ENCODE data around the gene CCSAP.

Gene CCSAP

GRCh38 chr1:229342656-229343569, at the start of gene CCSAP:
Gene CCSAP (minus strand): TSS chr1:229343047. CDS start chr1:229342465, 582 bp downstream.
- Histone ChIP-seq H3K4me1 (ENCODE audit: control insufficient read depth in 5 of 5, insufficient read depth in 5 of 5, low read length in 5 of 5) (peaks cover 0 to 22% (median 21%) of the 10 kb centered on the region in 5 donors), H3K9me3 (ENCODE audit: control insufficient read depth in 5 of 5, low read length in 5 of 5) (no peaks in the 10 kb centered on the region), H3K9ac (ENCODE audit: low read length in 5 of 5) (peak within 1 kb of the TSS in 4 of 5 donors; percentile 62 to 74 (median 66)), H3K27ac (ENCODE audit: low read depth, low read length) (peak within 1 kb of the TSS; percentile 37), H3K4me3 (ENCODE audit: low read depth in 1 of 5, low read length in 5 of 5) (peak within 1 kb of the TSS; percentile 77 to 92 (median 82)), H3K36me3 (ENCODE audit: control insufficient read depth in 5 of 5, insufficient read depth in 5 of 5, low read length in 5 of 5) (no peaks in the 10 kb centered on the region), H3K27me3 (ENCODE audit: control insufficient read depth in 5 of 5, insufficient read depth in 4 of 5, low read length in 5 of 5) (peaks cover 3 to 8% (median 3%) of the 10 kb centered on the region in 5 donors)

GRCh38 chr1:229390130-229390529, 47.3 kb upstream of the CCSAP start:
- Histone ChIP-seq H3K4me1 (ENCODE audit: control insufficient read depth in 5 of 5, insufficient read depth in 5 of 5, low read length in 5 of 5) (no peaks in the 10 kb centered on the region), H3K9me3 (ENCODE audit: control insufficient read depth in 5 of 5, low read length in 5 of 5) (peaks cover 0 to 9% (median 3%) of the 10 kb centered on the region in 5 donors), H3K27ac (ENCODE audit: low read depth, low read length) (no peak overlapping the region), H3K27me3 (ENCODE audit: control insufficient read depth in 5 of 5, insufficient read depth in 4 of 5, low read length in 5 of 5) (peaks cover 0 to 16% (median 8%) of the 10 kb centered on the region in 5 donors), H3K4me3 (ENCODE audit: low read depth in 1 of 5, low read length in 5 of 5) (no peak overlapping the region), H3K36me3 (ENCODE audit: control insufficient read depth in 5 of 5, insufficient read depth in 5 of 5, low read length in 5 of 5) (no peaks in the 10 kb centered on the region), H3K9ac (ENCODE audit: low read length in 5 of 5) (no peak overlapping the region)

- Histone ChIP-seq H3K9me3 (ENCODE audit: control insufficient read depth in 5 of 5, low read length in 5 of 5) (peaks cover 0 to 9% (median 3%) of the 10 kb centered on the region in 5 donors), H3K36me3 (ENCODE audit: control insufficient read depth in 5 of 5, insufficient read depth in 5 of 5, low read length in 5 of 5) (no peaks in the 10 kb centered on the region), H3K27ac (ENCODE audit: low read depth, low read length) (no peak overlapping the region), H3K4me3 (ENCODE audit: low read depth in 1 of 5, low read length in 5 of 5) (no peak overlapping the region), H3K27me3 (ENCODE audit: control insufficient read depth in 5 of 5, insufficient read depth in 4 of 5, low read length in 5 of 5) (peaks cover 0 to 20% (median 8%) of the 10 kb centered on the region in 5 donors), H3K4me1 (ENCODE audit: control insufficient read depth in 5 of 5, insufficient read depth in 5 of 5, low read length in 5 of 5) (no peaks in the 10 kb centered on the region), H3K9ac (ENCODE audit: low read length in 5 of 5) (no peak overlapping the region)
Measured at GRCh38 chr1:229388897-229389580, 46.2 kb upstream of the CCSAP start.

- Histone ChIP-seq H3K27me3 (ENCODE audit: control insufficient read depth in 5 of 5, insufficient read depth in 4 of 5, low read length in 5 of 5) (peaks cover 2 to 10% (median 8%) of the 10 kb centered on the region in 5 donors), H3K4me3 (ENCODE audit: low read depth in 1 of 5, low read length in 5 of 5) (no peak overlapping the region), H3K36me3 (ENCODE audit: control insufficient read depth in 5 of 5, insufficient read depth in 5 of 5, low read length in 5 of 5) (no peaks in the 10 kb centered on the region), H3K9me3 (ENCODE audit: control insufficient read depth in 5 of 5, low read length in 5 of 5) (peaks cover 0 to 9% (median 3%) of the 10 kb centered on the region in 5 donors), H3K27ac (ENCODE audit: low read depth, low read length) (no peak overlapping the region), H3K4me1 (ENCODE audit: control insufficient read depth in 5 of 5, insufficient read depth in 5 of 5, low read length in 5 of 5) (no peaks in the 10 kb centered on the region), H3K9ac (ENCODE audit: low read length in 5 of 5) (no peak overlapping the region)
Measured at GRCh38 chr1:229385853-229386456, 43.1 kb upstream of the CCSAP start.

- Histone ChIP-seq H3K4me3 (ENCODE audit: low read depth in 1 of 5, low read length in 5 of 5) (no peak overlapping the region), H3K9me3 (ENCODE audit: control insufficient read depth in 5 of 5, low read length in 5 of 5) (no peaks in the 10 kb centered on the region), H3K4me1 (ENCODE audit: control insufficient read depth in 5 of 5, insufficient read depth in 5 of 5, low read length in 5 of 5) (no peaks in the 10 kb centered on the region), H3K27me3 (ENCODE audit: control insufficient read depth in 5 of 5, insufficient read depth in 4 of 5, low read length in 5 of 5) (peaks cover 0 to 13% (median 10%) of the 10 kb centered on the region in 5 donors), H3K9ac (ENCODE audit: low read length in 5 of 5) (no peak overlapping the region), H3K27ac (ENCODE audit: low read depth, low read length) (no peak overlapping the region), H3K36me3 (ENCODE audit: control insufficient read depth in 5 of 5, insufficient read depth in 5 of 5, low read length in 5 of 5) (no peaks in the 10 kb centered on the region)
Measured at GRCh38 chr1:229384822-229385221, 42.0 kb upstream of the CCSAP start.

- no peaks in the 10 kb centered on the region for H3K4me1 ChIP-seq (ENCODE audit: control insufficient read depth in 5 of 5, insufficient read depth in 5 of 5, low read length in 5 of 5)
- no peak overlapping the region for H3K4me3 ChIP-seq (ENCODE audit: low read depth in 1 of 5, low read length in 5 of 5)
- H3K36me3 ChIP-seq (ENCODE audit: control insufficient read depth in 5 of 5, insufficient read depth in 5 of 5, low read length in 5 of 5), result no peaks in the 10 kb centered on the region
- H3K27ac ChIP-seq (ENCODE audit: low read depth, low read length), result no peak overlapping the region
- no peaks in the 10 kb centered on the region for H3K9me3 ChIP-seq (ENCODE audit: control insufficient read depth in 5 of 5, low read length in 5 of 5)
- H3K9ac ChIP-seq (ENCODE audit: low read length in 5 of 5), result no peak overlapping the region
- peaks cover 0 to 13% (median 10%) of the 10 kb centered on the region in 5 donors for H3K27me3 ChIP-seq (ENCODE audit: control insufficient read depth in 5 of 5, insufficient read depth in 4 of 5, low read length in 5 of 5)
Measured at GRCh38 chr1:229383961-229384360, 41.1 kb upstream of the CCSAP start.

DNA sequence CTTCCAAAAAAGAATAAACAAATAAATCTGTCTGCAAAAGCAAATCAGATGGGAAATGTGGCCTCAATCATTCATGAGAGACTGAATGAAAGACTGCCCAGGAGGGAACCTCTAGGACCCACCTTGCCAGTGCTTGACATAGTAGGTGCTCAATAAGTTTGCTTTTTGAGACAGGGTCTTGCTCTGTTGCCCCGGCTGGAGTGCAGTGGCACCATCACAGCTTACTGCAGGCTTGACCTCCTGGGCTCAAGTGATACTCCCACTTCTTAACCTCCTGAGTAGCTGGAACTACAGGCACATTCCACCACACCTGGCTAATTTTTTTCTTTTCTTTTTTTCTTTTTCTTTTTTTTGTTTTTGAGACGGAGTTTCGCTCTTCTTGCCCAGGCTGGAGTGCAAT, 40.3 kb upstream of the CCSAP start:
- H3K4me3 ChIP-seq (ENCODE audit: low read depth in 1 of 5, low read length in 5 of 5), result no peak overlapping the region
- H3K4me1 ChIP-seq (ENCODE audit: control insufficient read depth in 5 of 5, insufficient read depth in 5 of 5, low read length in 5 of 5), result no peaks in the 10 kb centered on the region
- H3K9me3 ChIP-seq (ENCODE audit: control insufficient read depth in 5 of 5, low read length in 5 of 5), result no peaks in the 10 kb centered on the region
- H3K27ac ChIP-seq (ENCODE audit: low read depth, low read length), result no peak overlapping the region
- H3K27me3 ChIP-seq (ENCODE audit: control insufficient read depth in 5 of 5, insufficient read depth in 4 of 5, low read length in 5 of 5), result peaks cover 0 to 13% (median 10%) of the 10 kb centered on the region in 5 donors
- no peak overlapping the region for H3K9ac ChIP-seq (ENCODE audit: low read length in 5 of 5)
- H3K36me3 ChIP-seq (ENCODE audit: control insufficient read depth in 5 of 5, insufficient read depth in 5 of 5, low read length in 5 of 5), result no peaks in the 10 kb centered on the region

DNA sequence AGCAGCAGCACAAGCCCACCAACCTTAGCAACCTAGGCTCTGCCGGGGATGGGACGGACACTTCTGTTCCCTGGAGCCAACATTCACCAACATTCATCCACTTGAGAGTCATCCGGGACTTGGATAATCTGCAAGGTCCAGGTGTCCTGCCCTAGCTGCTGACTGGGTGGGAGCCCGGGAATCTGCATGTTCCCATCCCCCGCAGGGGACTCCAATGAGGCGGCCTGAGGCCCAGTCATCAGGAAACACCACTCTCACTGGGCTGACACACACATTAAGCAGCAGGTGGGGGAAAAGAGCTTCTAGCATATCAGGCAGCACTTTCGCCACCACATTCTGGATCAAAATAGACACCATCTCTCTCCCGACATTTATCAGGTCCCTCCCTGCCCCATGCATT, 38.4 kb upstream of the CCSAP start:
- Histone ChIP-seq H3K4me1 (ENCODE audit: control insufficient read depth in 5 of 5, insufficient read depth in 5 of 5, low read length in 5 of 5) (no peaks in the 10 kb centered on the region), H3K27me3 (ENCODE audit: control insufficient read depth in 5 of 5, insufficient read depth in 4 of 5, low read length in 5 of 5) (peaks cover 0 to 15% (median 10%) of the 10 kb centered on the region in 5 donors), H3K9ac (ENCODE audit: low read length in 5 of 5) (no peak overlapping the region), H3K36me3 (ENCODE audit: control insufficient read depth in 5 of 5, insufficient read depth in 5 of 5, low read length in 5 of 5) (no peaks in the 10 kb centered on the region), H3K4me3 (ENCODE audit: low read depth in 1 of 5, low read length in 5 of 5) (no peak overlapping the region), H3K9me3 (ENCODE audit: control insufficient read depth in 5 of 5, low read length in 5 of 5) (no peaks in the 10 kb centered on the region), H3K27ac (ENCODE audit: low read depth, low read length) (no peak overlapping the region)

- H3K27ac ChIP-seq (ENCODE audit: low read depth, low read length), result no peak overlapping the region
Measured at GRCh38 chr1:229380536-229381160, 37.8 kb upstream of the CCSAP start.

More at GRCh38 chr1:229380536-229381160, 37.8 kb upstream of the CCSAP start:
- Histone ChIP-seq H3K4me3 (ENCODE audit: low read depth in 1 of 5, low read length in 5 of 5) (no peak overlapping the region), H3K4me1 (ENCODE audit: control insufficient read depth in 5 of 5, insufficient read depth in 5 of 5, low read length in 5 of 5) (no peaks in the 10 kb centered on the region), H3K27me3 (ENCODE audit: control insufficient read depth in 5 of 5, insufficient read depth in 4 of 5, low read length in 5 of 5) (peaks cover 0 to 13% (median 10%) of the 10 kb centered on the region in 5 donors), H3K9me3 (ENCODE audit: control insufficient read depth in 5 of 5, low read length in 5 of 5) (no peaks in the 10 kb centered on the region), H3K9ac (ENCODE audit: low read length in 5 of 5) (no peak overlapping the region), H3K36me3 (ENCODE audit: control insufficient read depth in 5 of 5, insufficient read depth in 5 of 5, low read length in 5 of 5) (no peaks in the 10 kb centered on the region)
